NCI-H526 treated with DMSO at 0.1 percent for 48 hours (cell line): ENCODE data around the gene HOXC12.

Experiments used
- DNase-seq: peaks from one replicate; lab custom pipeline; 2025; lab: John Stamatoyannopoulos, UW

Gene HOXC12

DNA sequence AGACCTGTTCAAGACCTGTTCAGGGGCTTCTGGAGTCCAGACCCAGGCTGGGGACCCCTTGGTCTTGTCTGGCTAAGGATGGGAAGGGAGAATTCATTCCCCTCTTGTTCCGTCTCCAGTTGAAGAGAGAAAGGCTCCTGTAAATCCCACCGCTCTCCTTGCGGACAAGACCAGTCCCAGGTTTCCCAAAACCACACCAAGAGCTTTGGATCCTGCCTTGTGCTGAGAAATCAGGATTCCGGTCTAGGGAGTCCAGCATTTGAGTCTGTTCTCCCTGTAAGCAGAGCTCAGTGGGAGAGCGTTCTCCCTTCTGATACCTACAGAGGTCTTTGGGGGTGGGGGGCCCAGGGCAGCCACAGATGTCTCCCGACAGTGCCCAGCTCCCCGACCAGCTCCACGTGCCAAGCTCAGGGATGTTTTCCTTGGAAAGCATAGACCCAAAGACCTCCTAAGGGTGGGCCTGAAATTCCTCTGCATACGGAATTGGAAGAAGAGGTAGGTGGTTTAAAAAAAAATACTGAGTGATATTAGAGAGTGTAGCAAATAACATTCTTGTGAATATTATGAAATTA lies 14.2 kb upstream of the HOXC12 start:
- no peak for DNase-seq

DNA sequence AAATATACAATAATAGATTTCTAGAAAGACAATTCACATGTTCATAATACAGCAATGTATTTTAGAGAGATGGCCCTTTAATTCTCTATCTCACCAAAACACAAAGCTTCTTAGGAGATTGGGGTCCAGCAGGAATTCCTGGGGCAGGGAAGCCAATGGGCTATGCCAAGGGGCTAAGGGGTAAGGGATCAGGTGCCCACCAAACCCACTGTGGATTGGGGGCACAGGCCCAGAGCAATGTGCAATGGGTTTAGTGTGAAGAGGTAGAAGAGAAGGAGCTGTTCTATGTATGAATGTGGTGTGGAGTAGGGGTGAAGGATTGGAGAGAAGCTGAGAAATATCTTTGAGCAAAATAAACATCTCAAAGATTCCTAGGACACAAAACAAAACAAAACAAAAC lies 13.5 kb upstream of the HOXC12 start:
- DNase-seq: no peak

DNA sequence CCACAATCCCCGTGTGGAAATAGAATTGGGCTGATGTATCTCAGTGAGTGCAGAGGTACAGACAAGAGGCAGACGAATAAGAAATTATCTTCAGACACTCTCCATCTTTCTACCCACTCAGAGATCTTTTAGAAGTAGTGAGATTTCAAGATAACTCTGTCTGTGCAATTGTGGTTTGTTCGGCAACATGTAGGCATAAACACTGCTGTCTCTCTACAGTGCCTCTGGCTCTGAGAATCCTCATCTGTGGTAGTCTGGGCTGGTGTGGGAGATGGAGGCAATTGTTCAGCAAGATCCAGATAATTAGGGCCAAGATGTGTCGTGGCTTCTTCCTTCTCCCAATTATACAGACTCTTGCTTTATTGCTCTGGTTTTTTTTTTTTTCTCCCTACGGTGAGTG lies 13.0 kb upstream of the HOXC12 start:
- DNase-seq: no peak

DNA sequence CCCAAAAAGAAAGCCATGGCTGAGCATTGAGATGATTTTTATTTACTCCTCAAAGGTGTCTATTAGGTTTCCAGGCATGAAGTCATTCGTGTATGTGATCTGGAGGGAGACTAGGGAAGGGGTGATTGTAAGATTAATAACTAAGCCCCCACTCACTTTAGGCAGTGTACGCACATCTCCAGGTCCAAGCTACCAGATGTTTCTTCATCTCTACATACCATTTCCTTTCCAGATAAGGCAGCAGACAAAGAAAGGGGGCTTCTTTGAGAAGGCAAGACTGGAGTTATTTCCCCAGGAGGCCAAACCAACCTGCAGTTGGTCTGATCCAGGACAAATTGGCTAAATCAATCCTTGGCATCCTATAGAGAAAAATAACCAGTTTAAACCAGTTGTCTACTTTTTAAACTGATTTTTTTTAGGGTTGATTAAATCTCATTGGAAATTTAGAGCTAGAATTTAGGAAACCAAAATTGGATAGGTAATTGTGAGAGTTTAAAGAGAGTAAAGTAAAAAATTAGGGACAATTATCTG lies 12.2 kb upstream of the HOXC12 start:
- no peak for DNase-seq

DNA sequence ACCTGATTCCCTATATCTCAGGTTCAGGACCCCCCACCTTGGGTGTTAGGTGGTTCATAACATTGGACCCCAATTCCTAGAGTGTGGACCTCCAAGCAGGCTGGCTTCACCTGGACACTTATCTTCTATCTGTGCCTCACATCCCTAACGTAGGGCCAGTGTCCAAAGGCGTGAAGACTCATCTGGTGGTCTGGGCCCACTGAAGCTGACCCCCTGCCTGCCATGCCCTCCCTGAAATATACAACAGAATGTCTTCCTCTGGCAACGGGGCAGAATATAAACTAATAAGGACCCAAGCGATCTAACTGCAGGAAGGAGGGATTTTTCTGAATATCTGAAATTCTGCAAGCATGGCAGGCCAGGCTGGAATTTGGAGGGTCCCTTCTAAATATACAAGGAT lies 10.5 kb upstream of the HOXC12 start:
- no peak for DNase-seq

DNA sequence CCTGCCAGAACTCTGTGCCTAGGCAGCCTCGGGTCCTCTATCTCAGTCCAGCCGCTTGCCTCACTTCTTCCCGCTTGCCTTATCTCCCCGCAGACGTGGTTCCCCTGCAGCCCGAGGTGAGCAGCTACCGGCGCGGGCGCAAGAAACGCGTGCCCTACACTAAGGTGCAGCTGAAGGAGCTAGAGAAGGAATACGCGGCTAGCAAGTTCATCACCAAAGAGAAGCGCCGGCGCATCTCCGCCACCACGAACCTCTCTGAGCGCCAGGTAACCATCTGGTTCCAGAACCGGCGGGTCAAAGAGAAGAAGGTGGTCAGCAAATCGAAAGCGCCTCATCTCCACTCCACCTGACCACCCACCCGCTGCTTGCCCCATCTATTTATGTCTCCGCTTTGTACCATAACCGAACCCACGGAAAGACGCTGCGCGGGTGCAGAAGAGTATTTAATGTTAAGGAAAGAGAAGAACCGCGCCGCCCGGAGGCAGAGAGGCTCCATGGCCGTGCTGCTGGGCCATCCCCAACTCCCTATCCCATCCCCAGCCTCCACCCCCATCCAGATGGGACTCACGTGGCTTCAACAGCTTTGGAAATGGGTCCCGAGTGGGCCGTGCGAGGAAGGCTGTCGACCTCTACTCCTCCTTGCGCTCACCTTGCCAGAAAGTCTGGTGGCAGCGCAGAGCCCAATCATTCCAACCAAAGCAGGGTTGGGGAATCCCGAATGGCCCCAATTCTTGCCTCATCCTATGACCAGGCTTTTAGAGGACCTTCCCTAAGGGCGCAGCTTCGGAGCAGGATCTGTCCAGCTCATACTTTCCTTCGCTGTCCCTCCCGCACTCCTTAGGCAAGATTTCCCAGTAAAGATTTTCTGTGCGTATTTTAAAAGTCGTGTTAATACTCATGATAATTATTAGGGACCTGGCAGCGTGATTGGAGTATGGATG lies 9.5 kb upstream of the HOXC12 start:
- DNase-seq: no peak

DNA sequence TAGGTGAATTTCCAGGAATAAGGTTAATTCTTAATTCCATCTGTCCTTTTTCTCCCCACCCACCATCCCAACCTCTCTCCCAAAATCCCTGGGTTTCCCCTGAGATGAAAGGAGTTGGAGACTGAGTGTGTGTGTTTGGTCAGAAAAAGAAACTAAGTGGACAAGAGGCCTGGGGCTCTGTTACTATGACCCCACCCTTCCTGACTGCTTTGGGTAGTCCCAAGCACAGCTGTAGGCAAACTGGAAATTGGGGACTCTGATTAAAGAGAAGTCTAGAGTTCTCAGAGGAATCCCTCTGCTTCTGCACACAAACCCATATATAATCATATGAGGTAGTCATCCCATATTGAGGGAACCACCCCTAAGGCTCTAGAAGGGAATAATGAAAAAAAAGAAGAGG lies 7.0 kb upstream of the HOXC12 start:
- DNase-seq: no peak

DNA sequence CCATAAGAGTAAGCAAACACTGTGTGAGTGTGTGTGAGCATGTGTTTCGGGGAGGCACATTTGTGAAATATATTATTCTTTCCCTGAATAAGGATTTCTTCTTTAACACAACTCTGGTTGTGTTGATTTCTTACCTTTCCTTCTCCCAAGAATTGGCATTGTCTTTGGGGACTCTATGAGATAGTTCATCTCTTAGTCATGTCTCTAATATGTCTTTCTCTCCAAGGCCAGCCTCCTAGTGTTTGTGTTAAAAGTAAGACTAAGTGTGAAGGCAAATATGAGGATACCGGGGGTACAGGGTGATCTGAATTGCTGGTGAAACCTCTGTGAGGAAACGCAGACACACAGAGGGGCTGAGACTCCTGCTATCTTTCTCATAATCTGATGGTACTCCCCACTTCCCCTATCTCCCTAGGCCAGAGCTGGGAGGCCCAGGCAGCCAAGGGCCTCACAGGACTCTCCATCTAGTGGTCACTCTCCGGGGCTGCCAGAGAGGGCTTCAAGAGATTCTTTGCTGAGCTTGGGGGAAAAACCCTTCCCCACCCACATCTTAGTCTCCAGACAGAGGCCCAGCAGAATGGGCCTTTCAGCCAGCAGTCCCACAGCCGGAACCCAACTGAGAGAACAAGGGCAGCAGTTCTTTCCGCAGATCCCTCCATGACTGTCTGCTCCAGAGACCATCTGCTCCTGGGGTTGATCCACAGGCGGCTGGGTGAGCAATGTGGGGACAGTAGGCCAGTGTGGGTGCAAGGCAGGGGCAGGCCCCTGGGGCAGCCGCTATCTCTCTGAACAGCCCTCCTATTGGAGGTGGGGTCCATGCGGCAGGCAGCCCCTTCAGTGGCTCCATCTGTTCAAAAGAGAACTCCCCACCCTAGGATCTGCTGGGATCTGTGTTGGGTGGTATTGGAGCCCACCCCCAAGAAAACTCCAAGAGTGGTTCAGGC lies 5.8 kb upstream of the HOXC12 start:
- no peak for DNase-seq

DNA sequence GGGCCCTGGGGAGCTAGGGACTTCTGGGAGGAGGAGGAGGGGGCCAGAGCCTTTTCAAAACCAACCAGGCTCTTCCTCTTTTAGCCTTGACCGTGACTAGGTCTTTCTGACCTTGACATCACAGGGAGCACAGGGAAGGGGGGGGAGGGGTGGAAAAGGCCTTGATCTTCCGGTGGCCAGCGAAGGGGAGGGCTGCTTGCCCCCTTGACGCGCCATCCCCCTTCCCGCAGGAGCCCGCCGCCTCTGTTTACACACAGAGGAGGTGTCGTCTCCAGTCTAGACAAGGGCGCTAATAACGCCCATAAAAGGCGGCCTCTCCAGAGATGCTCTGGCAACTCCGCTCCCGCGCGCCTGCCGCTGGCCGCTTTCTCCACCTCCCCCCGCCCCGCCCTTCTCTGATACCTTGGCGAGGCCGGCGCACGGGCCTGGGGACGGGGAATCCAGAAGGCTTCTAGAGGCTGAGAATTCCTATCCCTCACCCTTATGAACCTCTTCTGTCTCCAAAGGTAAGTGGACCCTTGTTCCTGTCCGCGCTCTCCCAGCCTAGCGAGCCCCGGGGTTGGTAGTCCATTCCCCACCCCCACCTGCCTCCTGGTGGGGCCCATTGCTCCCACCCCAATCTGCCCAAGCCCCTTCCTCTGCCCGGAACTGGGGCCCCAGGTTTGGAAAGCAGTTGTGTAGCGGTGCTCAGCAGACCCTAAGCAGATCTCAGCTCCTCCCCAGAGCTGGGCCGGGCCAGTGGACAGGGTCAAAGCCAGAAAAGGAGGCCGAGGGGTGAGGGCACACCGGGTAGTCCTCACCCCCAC lies 4.9 kb upstream of the HOXC12 start:
- DNase-seq: no peak

DNA sequence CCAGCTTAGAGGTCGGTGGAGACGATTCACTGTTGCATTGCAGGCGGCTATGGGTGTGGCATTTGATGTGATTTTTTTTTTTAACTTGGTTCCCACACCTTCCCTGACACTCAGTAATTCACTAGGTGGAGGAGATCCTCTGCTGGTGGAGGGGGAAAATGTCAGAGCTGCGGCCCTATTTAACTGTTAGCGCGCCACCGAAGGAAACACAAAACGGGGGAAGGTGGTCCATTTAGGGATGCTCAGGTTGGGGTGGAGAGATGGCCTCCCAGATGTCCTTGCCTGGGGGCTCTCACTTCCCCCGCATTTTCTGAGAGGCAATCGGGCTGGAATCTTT lies 4.3 kb upstream of the HOXC12 start:
- no peak for DNase-seq

DNA sequence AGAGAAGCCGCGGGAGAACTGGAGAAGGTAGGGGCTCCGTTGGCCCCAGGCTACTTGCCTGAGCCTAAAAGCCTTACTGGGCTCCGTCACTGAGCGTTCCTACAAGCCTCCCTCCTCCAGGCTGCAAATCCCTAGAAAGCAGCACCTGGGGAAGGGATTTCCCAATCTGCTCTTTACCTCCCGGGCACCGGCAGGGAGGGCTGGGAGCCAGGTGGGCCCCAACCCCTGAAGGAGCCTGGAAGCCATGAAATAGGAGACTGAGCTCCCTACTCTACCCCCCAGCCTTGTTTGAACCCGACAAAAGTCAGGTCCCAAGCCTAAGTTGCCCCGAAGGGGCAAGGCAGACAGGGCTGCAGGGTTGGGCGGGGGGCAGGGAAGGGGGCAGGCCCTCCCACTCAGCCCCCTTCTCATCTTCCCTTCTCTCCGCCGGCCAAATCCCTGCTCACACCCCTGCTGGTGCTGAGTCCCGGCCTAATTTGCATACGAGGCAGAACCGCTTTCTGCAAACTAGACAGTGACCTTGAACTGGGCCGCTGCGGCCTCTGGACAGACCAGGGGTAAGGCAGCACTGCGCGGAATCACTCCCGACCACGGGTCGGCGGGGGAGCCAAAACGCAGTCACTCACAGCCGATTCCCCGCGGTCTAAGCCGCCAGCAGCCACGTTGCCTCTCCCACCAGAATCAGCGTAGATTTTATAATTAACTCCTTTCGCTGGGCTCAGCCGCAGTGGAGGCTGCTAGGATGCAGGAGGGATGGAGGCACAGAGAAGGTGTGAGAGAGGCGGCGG lies 3.7 kb upstream of the HOXC12 start:
- no peak for DNase-seq

DNA sequence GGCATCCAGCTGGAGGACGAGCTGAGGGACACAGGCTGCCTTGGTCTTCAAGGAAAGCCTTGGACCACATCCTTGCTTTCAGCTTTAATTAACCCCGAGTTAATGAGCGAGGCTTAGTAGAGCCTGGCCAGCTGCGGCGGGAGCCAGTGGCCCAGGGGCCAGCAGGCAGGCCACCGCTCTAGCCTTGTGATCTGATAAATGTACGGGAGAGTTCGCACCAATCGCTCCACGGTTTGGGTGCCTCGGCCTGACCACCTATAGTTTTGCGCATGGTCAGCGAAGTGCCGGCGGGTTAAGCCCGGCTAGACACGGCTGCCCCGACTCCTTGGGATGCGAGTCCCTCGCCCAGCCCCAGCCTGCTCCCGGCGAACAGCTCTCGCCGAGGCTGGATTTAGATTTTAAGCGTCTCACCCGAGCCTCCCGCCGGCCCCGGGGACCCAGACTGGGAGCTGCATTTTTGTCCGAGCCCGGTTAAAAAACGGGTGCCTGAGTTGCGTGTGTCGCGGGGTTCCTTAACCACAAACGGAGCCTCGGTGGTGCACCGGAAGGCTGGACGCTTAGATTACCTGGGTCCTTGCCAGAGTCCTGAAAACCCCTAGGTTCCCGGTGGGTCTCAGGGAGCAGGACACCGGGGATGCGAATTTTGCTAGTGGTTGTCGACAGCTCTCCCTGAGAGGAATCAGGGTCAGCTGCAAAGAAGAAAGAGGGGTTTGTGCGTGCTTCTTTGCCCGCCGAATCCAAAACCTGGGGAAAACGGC lies 2.9 kb upstream of the HOXC12 start:
- no peak for DNase-seq

DNA sequence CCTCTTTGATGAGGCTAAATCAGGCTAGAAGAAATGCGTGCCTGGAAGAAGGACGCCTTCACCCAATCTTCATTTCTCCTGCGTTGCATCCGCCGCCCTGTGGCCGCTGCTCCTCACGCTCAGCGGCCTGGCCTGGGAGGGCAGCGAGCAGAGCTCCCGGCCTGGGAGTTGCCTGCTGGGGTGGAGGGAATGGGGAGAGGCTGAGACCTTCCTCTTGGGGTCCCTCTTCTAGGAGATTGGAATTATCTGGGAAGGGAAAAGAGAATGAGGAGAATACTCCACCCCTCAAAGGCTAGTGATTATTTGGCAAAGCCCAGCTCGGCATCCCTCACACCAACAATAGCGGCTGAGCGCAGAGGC lies 2.4 kb upstream of the HOXC12 start:
- DNase-seq: no peak

DNA sequence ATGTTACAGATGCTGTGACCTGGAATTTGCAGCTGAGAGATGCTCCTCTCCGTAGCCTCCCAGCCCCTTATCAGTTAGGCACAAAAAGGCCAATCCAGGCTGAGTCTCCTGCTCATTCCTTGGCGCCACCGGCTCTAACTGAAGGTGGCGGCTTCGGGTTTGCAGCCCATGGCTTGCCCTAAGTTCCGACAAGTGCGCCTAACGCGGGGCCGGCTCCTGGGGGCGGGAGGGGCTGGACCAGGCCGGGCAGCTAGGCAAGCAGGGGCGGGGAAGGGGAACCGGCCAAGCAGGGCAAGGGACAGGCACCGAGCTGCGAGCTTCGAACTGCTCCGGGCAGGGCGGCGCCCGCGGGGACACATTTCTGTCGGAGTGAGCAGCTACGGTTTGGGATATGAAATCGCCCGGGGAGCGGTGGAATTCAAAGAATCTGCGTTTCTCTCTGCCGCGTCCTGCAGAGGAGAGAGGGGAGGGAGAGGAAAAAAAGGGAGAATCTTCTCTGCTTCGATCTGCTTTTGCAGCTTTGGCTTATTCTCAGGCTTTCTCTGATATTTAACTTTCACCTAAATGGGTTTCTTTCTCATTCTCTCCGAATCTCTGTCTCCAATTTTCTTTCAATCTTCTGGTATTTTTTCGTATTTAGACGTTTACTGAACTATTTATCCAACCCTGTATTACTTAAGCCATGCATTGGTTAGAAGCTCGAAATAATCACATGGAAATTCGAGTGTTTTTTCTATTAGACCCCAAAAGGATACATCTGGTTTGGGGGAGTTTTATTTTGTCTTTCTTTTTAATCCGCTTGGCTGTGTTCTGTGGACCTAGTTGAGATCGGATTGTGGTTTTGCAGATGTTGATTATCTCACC lies 1.6 kb upstream of the HOXC12 start:
- no peak for DNase-seq

DNA sequence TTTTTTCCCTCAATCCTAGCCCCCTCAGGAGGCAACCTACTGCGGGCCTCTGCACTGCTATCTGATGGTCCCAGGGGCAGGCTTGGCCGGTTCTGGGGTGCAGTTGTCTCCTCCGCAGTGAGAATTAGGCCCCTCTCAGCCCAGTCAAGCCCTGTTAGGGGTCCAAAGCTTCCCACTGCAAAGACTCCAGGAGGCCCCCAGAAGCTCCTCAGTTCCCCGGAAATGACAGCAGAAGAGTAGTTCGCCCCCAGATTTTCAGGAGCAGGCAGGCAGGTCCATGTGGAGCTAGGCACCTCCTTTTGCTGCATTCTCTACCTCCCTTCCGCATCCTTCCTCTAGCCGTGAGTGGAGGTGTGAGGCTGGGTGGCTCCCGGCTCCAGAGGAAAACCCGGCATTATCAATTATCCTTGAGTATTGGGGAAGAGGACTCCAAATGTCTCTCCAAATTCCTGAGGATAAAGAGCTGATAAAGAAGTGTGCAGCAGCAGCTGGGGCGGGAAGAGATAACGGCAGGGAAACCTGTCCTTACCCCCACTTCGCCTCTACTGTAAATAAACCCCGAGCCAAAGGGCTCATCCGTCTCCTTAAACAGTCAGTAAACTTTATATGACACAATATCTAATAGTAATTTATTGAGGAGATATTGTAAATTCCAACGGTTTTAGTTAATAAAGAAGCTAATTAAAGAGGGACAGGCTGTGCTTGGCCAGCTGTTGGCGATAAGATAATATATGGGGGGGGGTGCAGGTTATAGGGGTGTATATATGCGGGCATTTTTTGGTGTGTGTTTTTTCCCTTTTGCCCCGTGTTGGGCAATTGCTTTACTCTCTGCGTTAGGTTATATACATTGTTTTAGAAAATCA lies 641 bp upstream of the HOXC12 start:
- no peak for DNase-seq

DNA sequence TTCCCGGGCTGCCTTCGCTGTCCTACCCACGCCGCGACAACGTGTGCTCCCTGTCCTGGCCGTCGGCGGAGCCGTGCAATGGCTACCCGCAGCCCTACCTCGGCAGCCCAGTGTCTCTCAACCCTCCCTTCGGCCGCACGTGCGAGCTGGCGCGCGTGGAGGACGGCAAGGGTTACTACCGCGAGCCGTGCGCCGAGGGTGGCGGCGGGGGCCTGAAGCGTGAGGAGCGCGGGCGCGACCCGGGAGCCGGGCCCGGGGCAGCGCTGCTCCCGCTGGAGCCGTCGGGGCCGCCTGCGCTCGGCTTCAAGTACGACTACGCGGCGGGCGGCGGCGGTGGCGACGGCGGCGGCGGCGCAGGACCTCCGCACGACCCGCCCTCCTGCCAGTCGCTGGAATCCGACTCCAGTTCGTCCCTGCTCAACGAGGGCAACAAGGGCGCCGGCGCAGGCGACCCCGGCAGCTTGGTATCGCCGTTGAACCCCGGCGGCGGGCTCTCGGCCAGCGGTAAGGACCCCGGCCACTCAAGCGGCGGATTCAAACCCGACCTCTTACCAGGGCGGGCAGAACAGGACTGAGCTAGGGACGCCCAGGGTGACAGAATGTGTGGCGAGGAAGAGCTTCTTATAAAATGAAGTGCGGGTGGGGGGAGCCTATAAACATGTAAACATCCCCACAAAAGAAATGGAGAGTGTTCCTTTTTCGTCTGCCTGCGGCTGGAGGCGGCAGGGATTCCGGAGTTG lies 503 bp downstream of the HOXC12 start:
- no peak for DNase-seq

DNA sequence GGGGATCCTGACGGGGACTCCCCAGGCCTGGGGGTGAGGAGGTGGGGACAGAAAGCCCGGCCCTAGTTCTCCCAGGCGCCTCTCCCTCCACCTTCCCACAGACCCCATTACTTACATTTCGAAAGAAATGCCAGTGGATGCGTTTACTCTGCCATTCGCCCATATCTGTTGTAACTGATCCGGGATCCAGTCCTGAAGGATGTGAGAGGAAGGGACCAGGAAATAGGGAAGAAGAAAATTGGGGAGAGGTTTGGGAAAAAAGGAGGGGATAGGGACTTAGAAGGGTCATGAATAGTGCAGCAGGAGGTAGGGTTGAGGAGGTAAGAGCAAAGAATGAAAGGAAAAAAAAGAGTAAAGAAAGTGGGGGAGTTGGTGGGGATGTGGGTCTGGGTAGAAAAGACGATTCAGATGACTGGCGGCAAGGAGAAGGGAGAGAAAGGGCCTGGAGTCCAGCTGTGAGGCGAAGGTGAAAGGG lies 1.1 kb downstream of the HOXC12 start:
- no peak for DNase-seq
